ACHN (cell line): ENCODE data around the gene SLC12A4.
"Not testable (repeated sequence)": the region's sequence is repeated elsewhere in the genome, so short reads cannot be mapped to it uniquely, and the experiment has no call there.

Experiments
- DNase-seq: peaks from one replicate; pipeline ENCODE4 v3.0.0-alpha.2; 2015
- in situ Hi-C: cut with HindIII; loops from 2 replicates; pipeline ENCODE4 v1.10.0; 2017; ENCODE audit warnings: low sequenced_read_pairs, low pct_ligation_motif_present, low pct_unique_long_range_greater_than_20kb

SLC12A4 gene

GRCh38 chr16:67946966-67947558 is 21.4 kb downstream of the SLC12A4 start:
- in situ Hi-C loops, result no loop called here
- DNase-seq, result no peak

- in situ Hi-C loops, result no loop called here
Measured at GRCh38 chr16:67946128-67946569, 22.3 kb downstream of the SLC12A4 start.

DNA sequence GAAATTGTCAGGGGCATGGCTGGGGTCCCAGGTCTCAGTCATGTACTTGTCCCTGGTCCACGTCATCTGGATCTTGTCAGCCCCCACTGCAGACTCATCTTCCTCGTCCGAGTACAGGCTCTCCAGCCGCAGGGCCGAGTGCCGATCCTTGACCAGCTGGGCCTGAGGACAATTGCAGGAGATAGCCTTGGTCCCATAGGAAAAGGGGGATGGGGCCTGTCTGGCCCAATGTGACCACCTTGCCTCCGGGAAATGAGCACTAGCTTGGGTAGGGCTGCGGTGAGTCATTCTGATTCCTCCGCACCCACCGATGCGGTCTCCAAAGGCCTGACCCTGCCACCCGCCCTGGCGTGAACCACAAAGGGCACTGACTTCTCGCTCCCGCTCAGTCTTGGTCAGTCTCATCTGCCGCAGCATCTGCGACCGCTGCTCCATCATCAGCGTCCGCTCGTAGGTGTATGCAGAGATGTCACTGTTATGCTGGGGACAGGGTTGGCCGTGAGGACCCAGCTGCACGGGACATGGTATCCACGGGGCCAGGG is 23.0 kb downstream of the SLC12A4 start:
- in situ Hi-C loops, result no loop called here
- no peak for DNase-seq

More at GRCh38 chr16:67946128-67946569, 22.3 kb downstream of the SLC12A4 start:
- DNase-seq, result no peak

DNA sequence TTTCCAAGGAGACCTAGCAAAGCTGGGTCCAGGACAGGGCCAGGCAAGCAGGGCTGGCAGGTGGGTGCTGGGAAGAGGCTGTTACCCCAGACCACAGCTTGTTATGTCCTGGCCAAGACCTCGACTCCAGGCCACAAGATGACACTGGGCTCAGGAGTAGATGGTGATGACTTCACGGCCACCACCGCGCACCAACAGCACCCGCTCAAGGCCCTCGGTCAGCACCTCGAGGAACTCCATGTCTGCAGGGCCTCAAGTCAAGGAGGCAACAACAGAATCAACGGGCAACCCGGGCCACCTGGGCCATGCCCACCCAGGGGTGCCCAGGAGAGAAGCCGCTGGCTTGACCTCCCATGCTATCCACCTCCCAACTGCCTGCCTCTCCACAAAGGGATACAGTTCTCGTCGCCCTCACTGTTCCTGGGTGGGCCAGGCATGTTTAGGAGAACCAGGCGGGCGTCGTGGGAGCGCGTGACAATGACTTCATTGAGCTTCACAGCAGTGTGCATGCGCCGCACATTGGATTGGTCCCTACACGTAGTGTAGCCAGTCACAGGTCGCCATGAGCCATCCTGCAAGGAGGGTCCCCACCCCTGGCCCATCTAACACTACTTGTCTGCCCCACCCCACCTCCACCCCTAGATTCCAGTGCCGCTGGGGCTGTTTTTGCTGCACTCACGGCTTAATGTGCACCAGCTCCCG is 23.6 kb downstream of the SLC12A4 start:
- no peak for DNase-seq
- in situ Hi-C loops, result no loop called here

DNA sequence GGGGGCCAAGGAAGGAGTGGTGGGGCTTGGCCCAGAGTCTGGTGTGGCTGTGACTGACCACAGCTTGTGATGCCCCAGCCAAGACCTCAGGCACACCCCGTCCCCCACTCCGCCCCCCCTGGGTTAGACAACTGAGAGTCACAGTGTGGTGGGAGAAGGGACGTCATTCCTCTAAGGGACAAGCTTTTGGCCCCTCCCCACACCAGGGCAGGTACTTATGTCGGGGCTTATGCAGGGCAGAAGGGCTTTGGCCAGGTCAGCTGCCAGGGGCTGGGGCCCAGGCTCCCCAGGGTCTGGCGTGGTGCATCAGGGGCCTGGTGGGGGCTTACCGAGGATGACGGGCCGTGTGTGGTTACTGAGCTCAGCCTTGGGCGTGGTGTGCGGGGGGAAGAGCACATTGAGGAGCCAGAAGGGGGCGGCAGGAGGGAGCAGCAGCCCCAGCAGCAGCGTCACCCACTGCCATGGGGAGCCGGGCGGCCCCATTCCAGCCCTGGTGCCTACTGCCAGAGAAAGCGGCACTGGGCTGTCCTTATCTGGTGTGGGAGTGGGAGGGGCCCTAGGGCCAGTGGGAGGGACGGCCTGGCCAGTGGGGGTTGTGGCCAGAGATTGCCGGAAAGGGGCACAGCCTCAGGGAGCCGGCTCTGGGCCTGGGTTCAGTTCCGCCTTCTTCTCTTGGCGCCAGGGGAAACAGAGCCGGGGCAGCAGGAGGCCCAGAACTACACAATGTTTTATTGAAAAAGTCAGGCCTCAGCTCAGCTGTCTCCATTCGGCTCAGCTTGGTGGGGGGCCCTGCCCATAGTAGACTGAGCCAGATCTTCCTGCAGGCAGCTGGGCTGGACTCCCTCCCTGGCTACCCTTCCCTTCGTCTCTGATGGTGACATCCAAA is 24.6 kb downstream of the SLC12A4 start, which contains the start of gene LCAT:
Gene LCAT, minus strand, starts transcription at position 502 of the 886 bp plus-strand sequence. Its CDS starts 19 bp downstream, at position 483.
- in situ Hi-C loops, result no loop called here
- DNase-seq, result no peak

DNA sequence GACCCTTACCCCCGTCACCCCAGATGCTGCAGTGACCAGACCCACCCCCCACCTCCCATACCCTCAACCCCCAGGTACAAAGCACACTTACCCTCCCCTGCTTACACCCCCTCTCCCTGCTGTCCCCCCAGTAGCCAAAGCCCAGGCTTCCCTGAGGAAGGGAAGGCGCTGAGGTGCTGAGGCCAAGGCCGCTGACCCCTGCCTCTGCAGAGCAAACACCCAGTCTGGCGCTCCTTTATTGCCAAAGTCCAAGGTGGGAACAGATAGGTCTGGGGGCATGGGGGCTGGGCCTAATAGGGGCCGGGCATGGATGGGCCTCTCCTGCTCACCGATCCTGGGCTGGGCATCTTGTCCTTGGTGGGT is 25.2 kb downstream of the SLC12A4 start:
- no peak for DNase-seq
- in situ Hi-C loops, result no loop called here

DNA sequence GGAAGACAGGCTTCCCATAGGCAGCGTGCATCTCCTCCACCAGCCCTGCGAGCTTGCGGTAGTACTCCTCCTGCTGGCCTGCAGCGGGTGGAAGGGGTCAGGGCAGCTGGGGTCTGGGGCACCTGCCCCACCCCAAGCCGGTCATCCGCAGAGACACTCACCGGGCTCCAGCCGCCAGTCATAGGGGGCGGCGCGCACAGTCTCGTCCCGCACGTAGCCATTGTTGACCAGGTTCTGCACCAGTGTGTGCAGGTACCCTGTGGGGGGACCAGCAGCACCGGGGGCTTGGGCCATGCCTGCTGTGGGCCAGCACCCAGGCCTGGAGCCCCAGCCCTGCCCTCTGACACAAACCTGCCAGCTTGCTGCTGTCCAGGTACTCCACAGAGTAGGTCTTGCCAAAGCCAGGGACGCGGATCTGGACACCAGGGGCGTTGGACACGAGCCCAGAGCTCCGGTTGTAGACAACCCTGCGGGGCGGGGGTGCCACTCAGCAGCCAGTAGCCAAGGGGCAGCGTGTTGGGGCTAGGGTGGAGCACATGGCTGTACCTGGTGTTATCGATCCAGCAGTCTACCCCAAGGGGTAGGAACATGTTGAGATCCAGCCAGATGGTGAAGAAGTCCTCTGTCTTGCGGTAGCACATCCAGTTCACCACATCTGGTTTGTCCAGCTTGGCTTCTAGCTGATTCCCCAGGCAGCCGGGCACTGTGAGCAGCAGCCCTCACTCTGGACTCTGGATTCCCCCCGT is 25.8 kb downstream of the SLC12A4 start:
- no peak for DNase-seq
- in situ Hi-C loops, result no loop called here

- in situ Hi-C loops, result no loop called here
- peak; percentile 57 for DNase-seq
Measured at GRCh38 chr16:67942200-67942509, 26.3 kb downstream of the SLC12A4 start.

DNA sequence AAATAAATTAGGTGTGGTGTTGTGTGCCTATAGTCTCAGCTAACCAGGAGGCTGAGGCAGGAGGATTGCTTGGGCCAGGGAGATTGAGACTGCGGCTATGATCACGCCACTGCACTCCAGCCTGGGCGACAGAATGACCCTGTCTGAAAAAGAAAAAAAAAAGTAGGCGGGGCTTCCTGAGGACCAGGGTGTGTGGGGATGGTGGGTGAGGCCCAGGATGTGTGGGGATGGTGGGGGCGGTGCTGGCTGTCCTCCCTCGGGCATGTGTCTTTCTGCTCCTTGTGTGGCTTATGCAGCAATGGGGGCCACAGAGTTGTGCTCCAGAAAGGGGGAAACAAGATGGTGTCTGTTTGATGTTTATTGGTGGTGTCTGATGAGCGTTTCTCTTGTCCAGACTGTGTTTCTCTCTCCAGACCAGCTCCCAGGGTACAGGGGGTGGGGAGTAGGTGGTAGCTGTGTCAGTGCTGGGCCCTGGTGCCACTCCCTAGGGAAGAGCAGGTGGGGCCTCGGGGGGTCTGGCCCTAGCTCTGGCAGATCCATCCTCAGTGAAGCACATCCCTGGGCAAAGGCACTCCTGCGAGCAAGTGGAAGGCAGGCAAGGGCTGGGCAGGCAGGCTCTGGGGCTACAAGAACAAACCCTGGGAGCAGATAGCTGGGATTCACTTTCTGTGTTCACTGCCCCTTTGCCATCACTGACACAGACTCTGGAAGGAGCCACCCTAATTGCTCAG is 26.8 kb downstream of the SLC12A4 start:
- in situ Hi-C loops, result no loop called here
- DNase-seq, result no peak

- DNase-seq, result no peak
- in situ Hi-C loops, result no loop called here
Measured at GRCh38 chr16:67940446-67941089, 27.9 kb downstream of the SLC12A4 start.

GRCh38 chr16:67939507-67940445 is 28.7 kb downstream of the SLC12A4 start:
- in situ Hi-C loops, result no loop called here
- DNase-seq, result no peak

DNA sequence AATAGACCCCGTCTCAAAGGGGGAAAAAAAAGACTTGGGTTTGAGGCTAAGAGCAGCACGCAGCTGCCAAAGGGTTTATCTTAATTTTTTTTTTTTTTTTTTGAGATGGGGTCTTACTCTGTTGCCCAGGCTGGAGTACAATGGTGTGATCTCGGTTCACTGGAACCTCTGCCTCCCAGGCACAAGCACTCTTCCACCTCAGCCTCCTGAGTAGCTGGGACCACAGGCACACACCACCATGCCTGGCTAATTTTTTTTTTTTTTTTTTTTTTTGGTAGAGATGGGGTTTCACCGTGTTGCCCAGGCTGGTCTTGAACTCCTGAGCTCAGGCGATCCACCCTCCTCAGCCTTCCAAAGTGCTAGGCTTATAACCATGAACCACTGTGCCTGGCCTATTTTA is 30.7 kb downstream of the SLC12A4 start:
- DNase-seq, in situ Hi-C loops: not testable (repeated sequence)

- in situ Hi-C loops, result no loop called here
- peak; percentile 87 for DNase-seq
Measured at GRCh38 chr16:67936880-67937605, 31.4 kb downstream of the SLC12A4 start.

DNA sequence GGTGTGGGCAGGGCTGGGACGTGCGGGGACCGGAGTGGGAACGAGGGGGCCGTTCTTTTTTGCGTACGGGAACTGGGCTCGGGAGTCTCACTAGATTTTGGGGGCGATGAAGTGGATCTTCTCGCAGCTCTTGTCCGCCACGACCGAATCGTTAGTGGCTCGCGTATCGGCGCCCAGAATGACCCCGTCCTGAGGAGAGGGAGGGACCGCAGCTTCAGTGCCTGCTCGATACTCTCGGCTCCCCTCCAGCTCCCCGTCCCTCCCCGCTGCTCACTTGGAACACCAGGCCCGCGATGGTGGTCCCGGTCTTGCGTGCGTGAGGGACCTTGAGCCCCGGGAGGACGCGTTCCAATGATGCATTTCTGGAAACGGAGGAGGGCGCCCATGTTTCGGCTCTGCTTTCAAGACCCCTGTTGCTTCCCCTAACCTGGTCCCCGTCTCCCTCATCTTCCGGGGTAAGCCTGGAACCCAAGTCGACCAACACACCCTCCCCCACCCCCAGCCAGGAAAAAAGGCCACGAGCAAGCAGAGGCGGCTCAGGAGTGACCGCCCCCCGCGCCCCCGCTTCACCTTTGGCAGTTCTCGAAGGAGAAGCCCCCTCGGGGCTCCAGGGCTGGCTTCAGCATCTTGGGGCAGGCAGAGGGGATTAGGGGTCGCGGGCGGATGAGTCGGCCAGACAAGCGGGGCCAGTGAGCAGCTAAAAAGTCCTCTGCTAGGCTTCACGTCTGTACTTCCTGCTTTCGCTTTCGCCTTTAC is 32.1 kb downstream of the SLC12A4 start, which contains the start of gene PSMB10:
Gene PSMB10, minus strand, starts transcription at position 727 of the 756 bp plus-strand sequence. Its CDS starts 101 bp downstream, at position 626.
- in situ Hi-C loops, result no loop called here
- DNase-seq, result no peak
